GM23338 (cell line): ENCODE data around the gene ETV6.

Experiments
- EZH2 ChIP-seq: fragments of 200-600 bp; sonication (generic); IDR thresholded peaks from one replicate; pipeline ENCODE4 v1.8.0; 2017; ENCODE audit warnings: antibody characterized with exemption, mild to moderate bottlenecking, low read depth; ENCODE audit not compliant: unreplicated experiment
- TF ChIP-seq, protein P1 (sequence below), 2 experiments: fragments of 200-600 bp in 1 of 2; sonication (generic) in 1 of 2; conservative IDR thresholded peaks; 2 replicates each; pipeline versions ENCODE4 v1.5.1 to v1.6.1; 2016 to 2017; ENCODE audit warnings: antibody characterized with exemption in 2 of 2, low read depth in 2 of 2, mild to moderate bottlenecking in 2 of 2, moderate library complexity in 1 of 2

DNA sequence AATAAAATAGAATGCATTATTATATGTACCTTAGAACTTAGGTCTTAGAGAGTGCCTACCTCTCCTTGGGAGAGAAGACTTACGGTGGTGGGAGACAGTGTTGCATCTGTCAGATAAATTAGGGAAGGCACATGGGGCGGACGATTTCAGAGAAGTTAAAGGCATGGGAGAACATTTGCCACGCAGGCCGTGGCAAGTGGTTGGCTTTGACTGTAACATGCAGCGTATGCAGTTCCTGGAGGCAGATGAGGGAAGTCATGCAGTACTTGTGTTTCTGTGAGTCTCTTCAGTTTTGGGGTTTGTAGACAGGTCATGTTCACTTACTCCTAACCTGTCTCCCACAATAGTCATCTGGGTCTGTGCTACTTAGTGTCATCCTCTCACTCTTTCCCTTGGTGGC, 43.6 kb downstream of the ETV6 start:
- TF ChIP-seq, protein P1, sequence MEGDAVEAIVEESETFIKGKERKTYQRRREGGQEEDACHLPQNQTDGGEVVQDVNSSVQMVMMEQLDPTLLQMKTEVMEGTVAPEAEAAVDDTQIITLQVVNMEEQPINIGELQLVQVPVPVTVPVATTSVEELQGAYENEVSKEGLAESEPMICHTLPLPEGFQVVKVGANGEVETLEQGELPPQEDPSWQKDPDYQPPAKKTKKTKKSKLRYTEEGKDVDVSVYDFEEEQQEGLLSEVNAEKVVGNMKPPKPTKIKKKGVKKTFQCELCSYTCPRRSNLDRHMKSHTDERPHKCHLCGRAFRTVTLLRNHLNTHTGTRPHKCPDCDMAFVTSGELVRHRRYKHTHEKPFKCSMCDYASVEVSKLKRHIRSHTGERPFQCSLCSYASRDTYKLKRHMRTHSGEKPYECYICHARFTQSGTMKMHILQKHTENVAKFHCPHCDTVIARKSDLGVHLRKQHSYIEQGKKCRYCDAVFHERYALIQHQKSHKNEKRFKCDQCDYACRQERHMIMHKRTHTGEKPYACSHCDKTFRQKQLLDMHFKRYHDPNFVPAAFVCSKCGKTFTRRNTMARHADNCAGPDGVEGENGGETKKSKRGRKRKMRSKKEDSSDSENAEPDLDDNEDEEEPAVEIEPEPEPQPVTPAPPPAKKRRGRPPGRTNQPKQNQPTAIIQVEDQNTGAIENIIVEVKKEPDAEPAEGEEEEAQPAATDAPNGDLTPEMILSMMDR (conservative IDR thresholded peaks at IDR 0.05; ENCODE audit: low read depth in 2 of 2): no peak
- no peak for TF ChIP-seq EZH2
